HUES6 (cell line): ENCODE measurements around the gene SLC35A4.
"Not testable (repeated sequence)": the region's sequence is repeated elsewhere in the genome, so short reads cannot be mapped to it uniquely, and the experiment has no call there.

Experiments
- H3K27ac ChIP-seq: 2 replicates; pipeline ENCODE4 v1.7.0; 2013; ENCODE audit warnings: low read depth, mild to moderate bottlenecking, low read length, inconsistent platforms
- H3K27me3 ChIP-seq: 2 replicates; pipeline ENCODE4 v1.6.1; 2013; ENCODE audit warnings: low read length; ENCODE audit not compliant: control insufficient read depth, insufficient read depth
- H3K36me3 ChIP-seq: 2 replicates; pipeline ENCODE4 v1.6.1; 2013; ENCODE audit warnings: low read length; ENCODE audit not compliant: control insufficient read depth, insufficient read depth
- H3K4me1 ChIP-seq: 2 replicates; pipeline ENCODE4 v1.6.1; 2013; ENCODE audit warnings: low read length; ENCODE audit not compliant: control insufficient read depth, insufficient read depth
- H3K4me3 ChIP-seq: 2 replicates; pipeline ENCODE4 v1.5.1; 2013; ENCODE audit warnings: low read depth, low read length
- H3K9ac ChIP-seq: one replicate; pipeline ENCODE4 v1.6.1; 2013; ENCODE audit warnings: mild to moderate bottlenecking, low read length
- H3K9me3 ChIP-seq: 2 replicates; pipeline ENCODE4 v1.6.1; 2013; ENCODE audit warnings: low read depth, low read length; ENCODE audit not compliant: control insufficient read depth, insufficient read depth

The SLC35A4 gene

GRCh38 chr5:140570058-140570457, 5.4 kb downstream of the SLC35A4 start:
- Histone ChIP-seq H3K9me3 (no peaks in the 10 kb centered on the region), H3K27ac (no peak overlapping the region), H3K9ac (no peak overlapping the region), H3K36me3 (peaks cover 28% of the 10 kb centered on the region), H3K4me3 (no peak overlapping the region), H3K27me3 (no peaks in the 10 kb centered on the region), H3K4me1 (peaks cover 5% of the 10 kb centered on the region; the same call in 1 of the 2 replicates)

GRCh38 chr5:140570488-140570887, 5.9 kb downstream of the SLC35A4 start:
- Histone ChIP-seq H3K4me1 (peaks cover under 1% of the 10 kb centered on the region; the same call in 1 of the 2 replicates), H3K9ac (no peak overlapping the region), H3K27ac (no peak overlapping the region), H3K4me3 (no peak overlapping the region), H3K36me3 (peaks cover 28% of the 10 kb centered on the region), H3K9me3 (no peaks in the 10 kb centered on the region), H3K27me3 (no peaks in the 10 kb centered on the region)

GRCh38 chr5:140571105-140571504, 6.5 kb downstream of the SLC35A4 start:
- Histone ChIP-seq H3K27ac (no peak overlapping the region), H3K36me3 (peaks cover 24% of the 10 kb centered on the region), H3K27me3 (no peaks in the 10 kb centered on the region), H3K9me3 (no peaks in the 10 kb centered on the region), H3K4me3 (no peak overlapping the region), H3K9ac (no peak overlapping the region), H3K4me1 (no peaks in the 10 kb centered on the region; the same call in 1 of the 2 replicates)

- no peaks in the 10 kb centered on the region; the same call in 1 of the 2 replicates for H3K4me1 ChIP-seq
- H3K9ac ChIP-seq: no peak overlapping the region
- no peaks in the 10 kb centered on the region for H3K9me3 ChIP-seq
- no peaks in the 10 kb centered on the region for H3K27me3 ChIP-seq
- no peaks in the 10 kb centered on the region for H3K36me3 ChIP-seq
- no peak overlapping the region for H3K27ac ChIP-seq
- no peak overlapping the region for H3K4me3 ChIP-seq
Observed at GRCh38 chr5:140573683-140574082, 9.1 kb downstream of the SLC35A4 start.

DNA sequence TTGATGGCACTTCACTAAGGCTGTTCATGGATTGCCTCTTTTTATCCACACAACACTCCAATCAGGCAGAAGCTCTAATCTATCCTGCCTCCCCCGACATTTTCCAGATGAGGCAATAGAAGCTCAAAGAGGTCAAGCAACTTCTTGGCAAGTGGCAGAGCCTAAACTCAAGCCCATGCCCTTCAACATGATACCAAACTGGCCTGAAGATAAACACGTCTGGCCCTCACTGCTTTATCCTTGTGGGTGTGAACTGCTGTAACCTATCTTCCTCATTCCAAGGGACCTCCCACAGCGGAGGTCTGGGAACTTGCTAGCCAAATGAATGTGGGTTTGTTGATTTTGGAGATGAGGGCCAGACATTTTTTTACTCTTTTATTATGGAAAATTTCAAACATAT, 9.5 kb downstream of the SLC35A4 start:
- Histone ChIP-seq H3K36me3 (no peaks in the 10 kb centered on the region), H3K27ac (no peak overlapping the region)

GRCh38 chr5:140575309-140575708, 10.7 kb downstream of the SLC35A4 start:
- no peaks in the 10 kb centered on the region for H3K36me3 ChIP-seq
- H3K4me3 ChIP-seq: no peak overlapping the region
- H3K9ac ChIP-seq: no peak overlapping the region
- H3K4me1 ChIP-seq: no peaks in the 10 kb centered on the region; the same call in 1 of the 2 replicates
- H3K9me3 ChIP-seq: no peaks in the 10 kb centered on the region
- H3K27ac ChIP-seq: no peak overlapping the region
- H3K27me3 ChIP-seq: no peaks in the 10 kb centered on the region

More for the DNA sequence above, 9.5 kb downstream of the SLC35A4 start:
- Histone ChIP-seq H3K4me3 (no peak overlapping the region), H3K27me3 (no peaks in the 10 kb centered on the region), H3K9ac (no peak overlapping the region), H3K4me1 (no peaks in the 10 kb centered on the region; the same call in 1 of the 2 replicates), H3K9me3 (no peaks in the 10 kb centered on the region)

DNA sequence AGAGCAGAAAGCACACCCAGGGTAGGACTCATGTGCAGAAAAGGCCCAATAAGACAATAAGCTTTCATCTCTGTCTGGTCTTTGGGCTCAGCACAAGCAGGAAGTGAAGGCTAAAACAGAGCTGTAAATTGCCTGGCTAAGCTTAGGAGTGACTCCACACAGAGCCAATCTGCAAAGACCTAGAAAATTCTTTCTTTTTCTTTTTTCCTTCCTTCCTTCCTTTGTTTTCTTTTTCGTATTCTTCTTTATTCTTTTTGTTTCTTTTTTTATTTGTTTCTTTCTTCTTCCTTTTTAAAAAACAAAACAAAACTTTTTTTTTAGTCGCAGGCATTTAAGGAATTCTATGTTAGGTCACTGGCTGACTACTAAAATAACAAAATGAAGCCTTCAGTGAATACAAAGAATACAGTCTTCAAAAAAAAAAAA, 12.2 kb downstream of the SLC35A4 start:
- Histone ChIP-seq H3K4me1 (no peaks in the 10 kb centered on the region; the same call in 1 of the 2 replicates), H3K9ac (peak overlapping the region; percentile 30), H3K27me3 (no peaks in the 10 kb centered on the region), H3K27ac (no peak overlapping the region; the same call in 1 of the 2 replicates), H3K4me3 (no peak overlapping the region), H3K36me3 (no peaks in the 10 kb centered on the region), H3K9me3 (no peaks in the 10 kb centered on the region)

- H3K9ac ChIP-seq, H3K36me3 ChIP-seq, H3K4me1 ChIP-seq, H3K4me3 ChIP-seq, H3K27me3 ChIP-seq, H3K9me3 ChIP-seq, H3K27ac ChIP-seq: not testable (repeated sequence)
Observed at GRCh38 chr5:140579188-140579747, 14.6 kb downstream of the SLC35A4 start.

DNA sequence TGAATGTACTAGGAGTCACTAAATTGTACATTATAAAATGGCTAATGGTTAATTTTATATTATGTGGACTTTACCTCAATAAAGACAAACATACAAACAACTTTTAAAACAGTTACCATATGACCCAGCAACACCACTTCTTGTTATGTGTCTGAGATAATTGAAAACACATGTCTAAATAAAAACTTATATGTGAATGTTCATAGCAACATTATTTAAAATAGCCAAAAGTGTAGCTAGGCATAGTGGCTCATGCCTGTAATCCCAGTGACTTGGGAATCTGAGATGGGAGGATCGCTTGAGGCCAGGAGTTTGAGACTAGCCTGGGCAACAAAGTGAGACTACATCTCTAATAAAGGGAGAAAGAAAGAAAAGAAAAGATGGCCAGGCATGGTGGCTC, 22.9 kb downstream of the SLC35A4 start:
- peaks cover 2% of the 10 kb centered on the region; the same call in 1 of the 2 replicates for H3K9me3 ChIP-seq
- H3K27ac ChIP-seq: no peak overlapping the region
- H3K4me3 ChIP-seq: no peak overlapping the region
- H3K27me3 ChIP-seq: no peaks in the 10 kb centered on the region
- no peaks in the 10 kb centered on the region for H3K36me3 ChIP-seq
- no peaks in the 10 kb centered on the region for H3K4me1 ChIP-seq
- no peak overlapping the region for H3K9ac ChIP-seq

DNA sequence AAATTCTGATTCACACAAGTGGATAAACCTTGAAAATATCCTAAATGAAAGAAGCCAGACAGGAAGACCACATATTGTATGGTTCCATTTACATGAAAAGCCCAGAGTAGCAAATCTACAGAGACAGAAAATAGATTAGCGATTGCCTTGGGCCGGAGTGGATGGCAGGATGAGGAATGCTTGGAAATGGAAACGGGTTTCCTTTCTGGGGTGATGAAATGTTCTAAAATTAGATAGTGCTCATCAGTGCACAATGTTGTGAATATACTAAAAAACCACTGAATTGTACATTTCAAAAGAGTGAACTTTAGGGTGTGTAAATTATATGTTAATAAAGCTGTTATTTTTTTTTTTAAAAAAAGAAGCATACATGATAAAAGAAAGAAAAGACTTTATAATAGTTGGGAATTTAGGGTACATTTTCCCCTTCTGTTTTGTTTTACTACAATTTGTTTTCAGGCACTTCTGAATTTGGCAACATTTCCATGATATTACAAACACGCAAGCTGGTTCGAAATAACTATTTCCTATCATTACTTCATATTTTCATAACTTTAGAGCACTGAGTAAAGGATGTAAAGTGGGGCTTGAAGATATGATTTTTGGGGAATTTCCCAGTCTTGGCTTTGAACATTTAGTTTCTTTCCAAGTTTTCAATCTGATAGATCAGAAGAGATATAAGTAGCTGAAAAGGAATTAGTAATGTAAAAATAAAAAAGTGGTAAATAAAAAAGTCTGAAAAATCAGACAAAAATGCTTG, 23.9 kb downstream of the SLC35A4 start:
- Histone ChIP-seq H3K4me1 (no peaks in the 10 kb centered on the region), H3K27me3 (no peaks in the 10 kb centered on the region), H3K9ac (no peak overlapping the region), H3K4me3 (no peak overlapping the region), H3K36me3 (no peaks in the 10 kb centered on the region), H3K27ac (no peak overlapping the region), H3K9me3 (no peaks in the 10 kb centered on the region; the same call in 1 of the 2 replicates)

DNA sequence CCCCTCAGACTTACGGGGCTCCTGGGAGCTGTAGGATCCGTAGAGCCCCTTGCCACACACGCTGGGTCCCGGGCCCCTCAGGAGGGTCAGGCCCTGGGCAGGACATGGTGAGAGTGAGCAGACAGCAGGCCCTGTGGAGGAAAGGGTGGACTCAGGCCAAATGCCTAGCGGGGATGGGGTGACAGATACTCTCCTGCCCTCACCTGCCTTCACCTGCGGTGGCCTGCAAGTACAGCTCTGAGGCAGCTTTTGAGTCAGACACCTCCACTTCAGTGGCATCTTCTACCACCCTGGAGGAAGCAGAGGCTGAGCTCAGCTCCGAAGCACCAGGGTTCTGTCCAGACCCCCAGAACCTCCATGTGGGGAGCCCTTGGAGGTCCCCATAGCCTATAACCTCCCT, 26.2 kb downstream of the SLC35A4 start:
- H3K4me3 ChIP-seq: no peak overlapping the region
- no peak overlapping the region for H3K27ac ChIP-seq
- H3K9me3 ChIP-seq: no peaks in the 10 kb centered on the region
- no peak overlapping the region for H3K9ac ChIP-seq
- no peaks in the 10 kb centered on the region for H3K36me3 ChIP-seq
- H3K4me1 ChIP-seq: no peaks in the 10 kb centered on the region
- H3K27me3 ChIP-seq: no peaks in the 10 kb centered on the region
